MM.1S (cell line): ENCODE results near the gene SIDT1.

ENCODE experiments used
- DNase-seq: peaks from one replicate; pipeline ENCODE4 v3.0.0-alpha.2; 2015
- H2AFZ ChIP-seq: fragments of 300-600 bp; sonication (generic); 2 replicates; pipeline ENCODE4 v1.6.0; 2016; ENCODE audit warnings: antibody characterized with exemption, low read length
- H3F3A ChIP-seq: fragments of 300-600 bp; sonication (generic); 2 replicates; pipeline ENCODE4 v1.6.1; 2016; ENCODE audit warnings: mild to moderate bottlenecking, antibody characterized with exemption, low read length, moderate library complexity, mixed read lengths; ENCODE audit not compliant: insufficient read depth
- H3K27ac ChIP-seq: fragments of 300-600 bp; sonication (generic); 2 replicates; pipeline ENCODE4 v1.5.1; 2016; ENCODE audit warnings: mild to moderate bottlenecking, low read length
- H3K27me3 ChIP-seq: fragments of 300-600 bp; sonication (generic); replicated peaks from 2 replicates; pipeline ENCODE4 v1.6.0; 2016; ENCODE audit warnings: low read length; ENCODE audit not compliant: insufficient read depth
- H3K36me3 ChIP-seq: fragments of 300-600 bp; sonication (generic); replicated peaks from 2 replicates; pipeline ENCODE4 v1.6.1; 2016; ENCODE audit warnings: mild to moderate bottlenecking, low read length, mixed read lengths; ENCODE audit not compliant: insufficient read depth
- H3K4me1 ChIP-seq: fragments of 300-600 bp; sonication (generic); 2 replicates; pipeline ENCODE4 v1.6.1; 2016; ENCODE audit warnings: low read length, mixed read lengths
- H3K4me2 ChIP-seq: fragments of 300-600 bp; sonication (generic); 2 replicates; pipeline ENCODE4 v1.6.0; 2016; ENCODE audit warnings: low read depth, low read length
- H3K4me3 ChIP-seq: fragments of 300-600 bp; sonication (generic); 2 replicates; pipeline ENCODE4 v1.5.1; 2016; ENCODE audit warnings: low read length, mixed read lengths
- H3K79me2 ChIP-seq: fragments of 300-600 bp; sonication (generic); 2 replicates; pipeline ENCODE4 v1.6.1; 2016; ENCODE audit warnings: mixed run types, low read length, mixed read lengths
- H3K9ac ChIP-seq: fragments of 300-600 bp; sonication (generic); 2 replicates; pipeline ENCODE4 v1.6.1; 2016; ENCODE audit warnings: low read length, mixed read lengths
- H3K9me2 ChIP-seq: fragments of 300-600 bp; sonication (generic); replicated peaks from 2 replicates; pipeline ENCODE4 v1.6.1; 2016; ENCODE audit warnings: mild to moderate bottlenecking, low read length, mixed read lengths; ENCODE audit not compliant: insufficient read depth
- H3K9me3 ChIP-seq: fragments of 300-600 bp; sonication (generic); replicated peaks from 2 replicates; pipeline ENCODE4 v1.6.1; 2016; ENCODE audit warnings: mild to moderate bottlenecking, low read length, mixed read lengths; ENCODE audit not compliant: insufficient read depth
- H4K20me1 ChIP-seq: fragments of 300-600 bp; sonication (generic); 2 replicates; pipeline ENCODE4 v1.6.1; 2016; ENCODE audit warnings: mild to moderate bottlenecking, low read length, moderate library complexity, mixed read lengths; ENCODE audit not compliant: insufficient read depth
- CTCF ChIP-seq: fragments of 300-600 bp; sonication (generic); IDR thresholded peaks from 2 replicates; pipeline ENCODE4 v1.5.1; 2016; ENCODE audit warnings: antibody characterized with exemption, low read length, mixed read lengths
- EZH2 ChIP-seq: fragments of 300-600 bp; sonication (generic); optimal IDR thresholded peaks from 2 replicates; pipeline ENCODE3; 2017; ENCODE audit warnings: low read depth, mild to moderate bottlenecking, antibody characterized with exemption, low read length, mixed read lengths
- EZH2phosphoT487 ChIP-seq: fragments of 300-600 bp; sonication (generic); IDR thresholded peaks from 2 replicates; pipeline ENCODE4 v1.6.1; 2018; ENCODE audit warnings: antibody characterized with exemption, low read length

Gene SIDT1

GRCh38 chr3:113521981-113522380, 10.4 kb upstream of the SIDT1 start:
- no peaks in the 10 kb centered on the region for H3K9me2 ChIP-seq
- H3K9ac ChIP-seq = no peak overlapping the region
- no peaks in the 10 kb centered on the region for H3K4me1 ChIP-seq
- H3K36me3 ChIP-seq = no peaks in the 10 kb centered on the region
- H4K20me1 ChIP-seq = no peaks in the 10 kb centered on the region
- H3K79me2 ChIP-seq = no peaks in the 10 kb centered on the region
- H2AFZ ChIP-seq = no peak overlapping the region
- no peaks in the 10 kb centered on the region for H3F3A ChIP-seq
- 0 out of 2 replicates have a peak, but pooled peaks cover 4% of the 10 kb centered on the region for H3K27me3 ChIP-seq
- H3K4me2 ChIP-seq = no peak overlapping the region
- H3K27ac ChIP-seq = no peak overlapping the region
- TF ChIP-seq EZH2 (no peak), CTCF (no peak), EZH2phosphoT487 (no peak)
- no peaks in the 10 kb centered on the region for H3K9me3 ChIP-seq
- H3K4me3 ChIP-seq = no peak overlapping the region
- no peak for DNase-seq

GRCh38 chr3:113523241-113523640, 9.1 kb upstream of the SIDT1 start:
- Histone ChIP-seq H3K79me2 (no peaks in the 10 kb centered on the region), H3F3A (no peaks in the 10 kb centered on the region), H3K9me3 (no peaks in the 10 kb centered on the region), H3K4me2 (no peak overlapping the region), H2AFZ (no peak overlapping the region), H3K27ac (no peak overlapping the region), H3K36me3 (no peaks in the 10 kb centered on the region), H3K9ac (no peak overlapping the region), H3K9me2 (no peaks in the 10 kb centered on the region), H3K4me3 (no peak overlapping the region), H3K27me3 (0 out of 2 replicates have a peak, but pooled peaks cover 3% of the 10 kb centered on the region), H3K4me1 (no peaks in the 10 kb centered on the region), H4K20me1 (no peaks in the 10 kb centered on the region)
- no peak for TF ChIP-seq CTCF
- TF ChIP-seq EZH2phosphoT487 = no peak
- TF ChIP-seq EZH2 = no peak
- no peak for DNase-seq

- no peaks in the 10 kb centered on the region for H3K27me3 ChIP-seq
- peak overlapping the region; percentile 67 for H2AFZ ChIP-seq
Observed at GRCh38 chr3:113532698-113533533, 561 bp downstream of the SIDT1 start.

More at GRCh38 chr3:113532698-113533533, 561 bp downstream of the SIDT1 start:
- no peaks in the 10 kb centered on the region for H3K36me3 ChIP-seq
- TF ChIP-seq EZH2phosphoT487 (no peak), CTCF (peak; percentile 10; the same call in 1 of the 2 replicates)
- H3K4me3 ChIP-seq = peak overlapping the region; percentile 81
- H3K9me3 ChIP-seq = no peaks in the 10 kb centered on the region
- H3K9ac ChIP-seq = peak overlapping the region; percentile 74
- DNase-seq = peak; percentile 31
- H3K9me2 ChIP-seq = no peaks in the 10 kb centered on the region
- peak overlapping the region; percentile 81 for H3K4me2 ChIP-seq
- peaks cover 18% of the 10 kb centered on the region for H3F3A ChIP-seq
- H4K20me1 ChIP-seq = no peaks in the 10 kb centered on the region
- peaks cover 46% of the 10 kb centered on the region for H3K79me2 ChIP-seq
- peak overlapping the region; percentile 81 for H3K27ac ChIP-seq
- H3K4me1 ChIP-seq = peaks cover 20% of the 10 kb centered on the region; the same call in 1 of the 2 replicates
